NCI-H2029 (cell line): ENCODE results near the gene HIRA.

Experiments used
- DNase-seq: peaks from one replicate; lab custom pipeline; 2025; lab: John Stamatoyannopoulos, UW

HIRA gene

GRCh38 chr22:19410941-19411689, 20.4 kb downstream of the HIRA start:
- DNase-seq: peak; percentile 64

- DNase-seq: no peak
Observed at GRCh38 chr22:19407649-19408606, 23.6 kb downstream of the HIRA start.

GRCh38 chr22:19406846-19407245, 24.7 kb downstream of the HIRA start:
- DNase-seq: no peak

- DNase-seq: no peak
Observed at GRCh38 chr22:19406281-19406811, 25.2 kb downstream of the HIRA start.

GRCh38 chr22:19405652-19406051, 25.9 kb downstream of the HIRA start:
- DNase-seq: no peak

GRCh38 chr22:19405133-19405532, 26.4 kb downstream of the HIRA start:
- DNase-seq: no peak

- DNase-seq: no peak
Observed at GRCh38 chr22:19404676-19405075, 26.9 kb downstream of the HIRA start.

GRCh38 chr22:19402642-19403191, 28.8 kb downstream of the HIRA start:
- DNase-seq: no peak

GRCh38 chr22:19401483-19401882, 30.1 kb downstream of the HIRA start:
- DNase-seq: no peak

GRCh38 chr22:19400881-19401280, 30.7 kb downstream of the HIRA start:
- no peak for DNase-seq

- DNase-seq: no peak
Observed at GRCh38 chr22:19398652-19399051, 32.9 kb downstream of the HIRA start.

GRCh38 chr22:19398206-19398605, 33.3 kb downstream of the HIRA start:
- no peak for DNase-seq

- no peak for DNase-seq
Observed at GRCh38 chr22:19397734-19398104, 33.8 kb downstream of the HIRA start.

GRCh38 chr22:19396934-19397733, 34.4 kb downstream of the HIRA start:
- no peak for DNase-seq

- DNase-seq: no peak
Observed at GRCh38 chr22:19396561-19396933, 35.0 kb downstream of the HIRA start.

- no peak for DNase-seq
Observed at GRCh38 chr22:19395276-19395675, 36.3 kb downstream of the HIRA start.

GRCh38 chr22:19394274-19395050, 37.1 kb downstream of the HIRA start:
- no peak for DNase-seq

- no peak for DNase-seq
Observed at GRCh38 chr22:19393704-19394103, 37.8 kb downstream of the HIRA start.

GRCh38 chr22:19387575-19387974, 44.0 kb downstream of the HIRA start:
- no peak for DNase-seq

GRCh38 chr22:19387038-19387437, 44.5 kb downstream of the HIRA start:
- no peak for DNase-seq

- DNase-seq: no peak
Observed at GRCh38 chr22:19386248-19386647, 45.3 kb downstream of the HIRA start.
